Measurements from ENCODE around the gene SNORC. TPM values are rescaled to one million over a fixed set of nuclear protein-coding genes. Genes with fewer than 3 reads are reported as not detected.
"Not testable (repeated sequence)": the region's sequence is repeated elsewhere in the genome, so short reads cannot be mapped to it uniquely, and the experiment has no call there.

The SNORC gene
- total RNA-seq, 1 donor from 2014 or later, result 5.0 TPM

DNA sequence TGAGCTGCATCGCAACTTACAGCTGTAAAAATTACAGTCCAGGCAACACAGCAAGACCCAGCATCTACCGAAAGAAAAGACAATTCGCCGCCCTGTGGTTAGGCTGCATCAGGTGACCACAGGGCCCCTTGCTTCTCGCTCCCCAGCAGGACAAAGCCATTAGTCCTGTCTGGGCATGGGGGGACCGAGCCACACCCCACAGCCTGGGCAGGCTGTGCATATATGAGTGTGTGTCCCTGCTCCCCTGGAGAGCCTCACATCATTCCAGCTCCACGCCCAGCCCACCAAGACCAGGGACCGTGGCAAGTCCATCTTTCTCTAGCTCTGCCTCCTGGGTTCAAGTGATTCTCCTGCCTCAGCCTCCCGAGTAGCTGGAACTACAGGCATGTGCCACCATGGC lies 33.9 kb downstream of the SNORC start:
- TF ChIP-seq CTCF (conservative IDR thresholded peaks at IDR 0.05; ENCODE audit: low read depth, low read length), result no peak
- H3K4me3 ChIP-seq (ENCODE audit: low read depth, low read length), result no peak overlapping the region
- no peak for DNase-seq (ENCODE audit: low read depth)

GRCh38 chr2:232906867-232907717 lies 37.0 kb downstream of the SNORC start:
- DNase-seq (ENCODE audit: low read depth); H3K4me3 ChIP-seq (ENCODE audit: low read depth, low read length): not testable (repeated sequence)

DNA sequence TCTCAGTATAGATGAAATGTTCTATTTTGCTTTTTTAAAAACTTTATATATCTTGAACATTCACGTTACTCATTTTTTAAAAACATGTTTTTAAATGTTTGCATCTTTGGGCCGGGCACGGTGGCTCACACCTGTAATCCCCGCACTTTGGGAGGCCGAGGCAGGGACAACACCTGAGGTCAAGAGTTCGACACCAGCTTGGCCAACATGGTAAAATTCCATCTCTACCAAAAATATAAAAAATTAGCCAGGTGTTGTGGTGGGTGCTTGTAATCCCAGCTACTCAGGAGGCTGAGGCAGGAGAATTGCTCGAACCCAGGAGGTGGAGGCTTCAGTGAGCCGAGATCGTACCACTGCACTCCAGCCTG lies 37.6 kb downstream of the SNORC start:
- not testable (repeated sequence) for H3K4me3 ChIP-seq (ENCODE audit: low read depth, low read length); DNase-seq (ENCODE audit: low read depth)

- H3K4me3 ChIP-seq (ENCODE audit: low read depth, low read length), result no peak overlapping the region
- no peak for DNase-seq (ENCODE audit: low read depth)
- no peak for TF ChIP-seq CTCF (conservative IDR thresholded peaks at IDR 0.05; ENCODE audit: low read depth, low read length)
Measured at GRCh38 chr2:232908695-232909094, 38.6 kb downstream of the SNORC start.

DNA sequence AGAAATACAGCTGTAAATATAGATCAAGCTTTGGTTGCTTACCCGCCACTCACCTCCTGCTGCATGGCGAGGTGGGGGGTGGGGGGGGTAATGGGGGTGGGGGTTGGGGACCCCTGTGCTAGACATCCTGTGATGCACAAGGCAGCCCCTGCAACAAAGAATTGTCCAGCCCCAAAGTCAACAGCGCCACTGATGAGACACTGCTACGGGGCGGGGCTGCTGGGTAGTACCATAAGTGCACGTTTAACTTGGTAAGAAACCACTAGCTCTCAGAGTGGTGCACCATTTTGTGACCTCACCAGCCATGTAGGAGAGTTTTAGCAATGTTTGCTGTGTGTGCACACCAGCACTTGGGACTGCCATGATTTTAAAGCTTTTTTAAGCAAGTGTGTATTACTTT lies 40.3 kb downstream of the SNORC start:
- DNase-seq (ENCODE audit: low read depth), result no peak
- no peak overlapping the region for H3K4me3 ChIP-seq (ENCODE audit: low read depth, low read length)
- no peak for TF ChIP-seq CTCF (conservative IDR thresholded peaks at IDR 0.05; ENCODE audit: low read depth, low read length)

DNA sequence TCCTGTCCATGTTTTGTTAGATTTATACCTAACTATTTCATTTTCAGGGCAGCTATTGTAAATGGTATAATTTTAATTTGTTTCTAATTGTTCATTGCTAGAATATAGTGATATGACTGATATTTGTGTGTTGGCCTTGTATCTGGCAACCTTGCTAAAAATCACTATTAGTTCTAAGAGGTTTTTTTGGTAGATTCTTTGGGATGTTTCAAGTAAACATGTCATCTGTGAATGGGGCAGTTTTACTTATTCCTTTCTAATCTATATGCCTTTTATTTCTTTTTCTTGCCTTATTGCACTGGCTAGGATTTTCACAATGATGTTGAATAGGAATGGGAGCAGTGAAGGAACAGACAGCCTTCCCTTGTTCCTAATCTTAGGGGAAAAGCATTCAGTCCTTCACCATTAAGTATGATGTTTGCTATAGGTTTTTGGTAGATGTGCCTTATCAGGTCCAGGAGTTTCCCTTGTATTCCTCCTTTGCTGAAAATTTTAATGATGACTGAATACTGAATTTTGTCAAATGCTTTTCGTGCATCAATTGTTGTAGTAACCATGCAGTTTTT lies 41.7 kb downstream of the SNORC start:
- DNase-seq (ENCODE audit: low read depth), result no peak
- TF ChIP-seq CTCF (conservative IDR thresholded peaks at IDR 0.05; ENCODE audit: low read depth, low read length), result no peak
- no peak overlapping the region for H3K4me3 ChIP-seq (ENCODE audit: low read depth, low read length)

GRCh38 chr2:232913903-232914302 lies 43.8 kb downstream of the SNORC start:
- no peak for TF ChIP-seq CTCF (conservative IDR thresholded peaks at IDR 0.05; ENCODE audit: low read depth, low read length)
- DNase-seq (ENCODE audit: low read depth), result no peak
- H3K4me3 ChIP-seq (ENCODE audit: low read depth, low read length), result no peak overlapping the region

DNA sequence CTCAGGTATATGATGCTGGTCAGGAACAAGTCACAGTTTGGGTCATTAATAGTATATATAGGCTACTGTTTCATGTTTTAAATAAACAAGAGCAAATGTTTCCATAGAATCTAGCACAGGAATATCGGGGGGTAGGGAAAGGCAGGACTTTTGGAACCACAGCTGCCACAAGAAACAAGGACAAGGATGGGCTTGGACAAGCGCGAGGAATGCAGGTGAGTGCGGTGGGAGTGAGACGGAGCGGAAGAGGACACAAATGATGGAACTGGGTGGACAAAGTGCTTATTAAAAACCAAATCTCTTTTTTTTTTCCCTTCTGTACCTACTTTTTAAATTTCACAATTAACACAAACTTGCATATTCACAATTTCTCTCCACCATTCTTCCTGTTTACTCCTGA lies 49.1 kb downstream of the SNORC start:
- no peak overlapping the region for H3K4me3 ChIP-seq (ENCODE audit: low read depth, low read length)
- no peak for TF ChIP-seq CTCF (conservative IDR thresholded peaks at IDR 0.05; ENCODE audit: low read depth, low read length)
- DNase-seq (ENCODE audit: low read depth), result no peak
